H9 (cell line): Measurements from ENCODE around the gene IWS1. TPM values are rescaled to one million over a fixed set of nuclear protein-coding genes. Genes with fewer than 3 reads are reported as not detected.
A peak's percentile ranks its signal among the peaks of the same experiment; 100 is the strongest.

ENCODE experiments used
- DNase-seq: peaks from one replicate; pipeline ENCODE4 v3.0.0-alpha.2; 2017
- H2AFZ ChIP-seq: one replicate; pipeline ENCODE4 v1.6.1; 2013; ENCODE audit warnings: mild to moderate bottlenecking, low read length, control low read depth, moderate library complexity
- H2AK5ac ChIP-seq: 2 replicates; pipeline ENCODE4 v1.6.1; 2013; ENCODE audit warnings: low read length, control low read depth, mixed read lengths; ENCODE audit not compliant: insufficient read length
- H2BK120ac ChIP-seq: one replicate; pipeline ENCODE4 v1.6.1; 2013; ENCODE audit warnings: low read depth, mild to moderate bottlenecking, low read length, control low read depth, inconsistent platforms; ENCODE audit not compliant: poor library complexity, severe bottlenecking
- H2BK12ac ChIP-seq: 2 replicates; pipeline ENCODE4 v1.6.1; 2013; ENCODE audit warnings: low read length, control low read depth, mixed read lengths, low read depth; ENCODE audit not compliant: insufficient read length
- H2BK15ac ChIP-seq: 2 replicates; pipeline ENCODE4 v1.6.1; 2013; ENCODE audit warnings: low read depth, low read length, control low read depth
- H2BK20ac ChIP-seq: one replicate; pipeline ENCODE4 v1.6.1; 2013; ENCODE audit warnings: low read depth, mild to moderate bottlenecking, low read length, control low read depth, inconsistent platforms; ENCODE audit not compliant: poor library complexity, severe bottlenecking
- H2BK5ac ChIP-seq: 2 replicates; pipeline ENCODE4 v1.6.1; 2013; ENCODE audit warnings: low read length, control low read depth, mixed read lengths; ENCODE audit not compliant: insufficient read length
- H3K14ac ChIP-seq: 2 replicates; pipeline ENCODE4 v1.6.1; 2013; ENCODE audit warnings: low read length, control low read depth; ENCODE audit not compliant: insufficient read depth
- H3K18ac ChIP-seq: 2 replicates; pipeline ENCODE4 v1.6.1; 2013; ENCODE audit warnings: low read depth, mild to moderate bottlenecking, mixed read lengths, low read length, control low read depth; ENCODE audit not compliant: insufficient read length
- H3K23ac ChIP-seq: 2 replicates; pipeline ENCODE4 v1.6.1; 2013; ENCODE audit warnings: low read length, control low read depth, mixed read lengths, low read depth; ENCODE audit not compliant: insufficient read length
- H3K23me2 ChIP-seq: 2 replicates; pipeline ENCODE4 v1.6.1; 2013; ENCODE audit warnings: low read depth, mild to moderate bottlenecking, mixed read lengths, low read length, control low read depth; ENCODE audit not compliant: insufficient read length, poor library complexity, severe bottlenecking
- H3K27ac ChIP-seq: 2 replicates; pipeline ENCODE4 v1.5.1; 2013; ENCODE audit warnings: low read length, control low read depth, mixed read lengths, low read depth; ENCODE audit not compliant: insufficient read length
- H3K27me3 ChIP-seq: 2 replicates; pipeline ENCODE4 v1.6.1; 2013; ENCODE audit warnings: low read length, control low read depth, inconsistent platforms; ENCODE audit not compliant: insufficient read depth
- H3K4ac ChIP-seq: 2 replicates; pipeline ENCODE4 v1.6.1; 2013; ENCODE audit warnings: low read depth, mild to moderate bottlenecking, control low read depth, inconsistent platforms, low read length, moderate library complexity
- H3K4me1 ChIP-seq: 2 replicates; pipeline ENCODE4 v1.6.1; 2013; ENCODE audit warnings: low read length, control low read depth, inconsistent platforms; ENCODE audit not compliant: insufficient read depth
- H3K4me2 ChIP-seq: 2 replicates; pipeline ENCODE4 v1.6.1; 2013; ENCODE audit warnings: low read length, control low read depth, mixed read lengths; ENCODE audit not compliant: insufficient read length, insufficient read depth
- H3K56ac ChIP-seq: 2 replicates; pipeline ENCODE4 v1.6.1; 2013; ENCODE audit warnings: low read depth, mild to moderate bottlenecking, mixed read lengths, low read length, control low read depth; ENCODE audit not compliant: insufficient read length
- H3K79me1 ChIP-seq: 2 replicates; pipeline ENCODE4 v1.6.1; 2013; ENCODE audit warnings: low read depth, mild to moderate bottlenecking, moderate library complexity, low read length, control low read depth, inconsistent platforms; ENCODE audit not compliant: insufficient read depth, poor library complexity, severe bottlenecking
- H3K79me2 ChIP-seq: 2 replicates; pipeline ENCODE4 v1.6.1; 2013; ENCODE audit warnings: low read length, control low read depth, inconsistent platforms; ENCODE audit not compliant: insufficient read depth
- H3K9ac ChIP-seq: 2 replicates; pipeline ENCODE4 v1.6.1; 2013; ENCODE audit warnings: low read length, control low read depth, mixed read lengths; ENCODE audit not compliant: insufficient read length; ENCODE audit errors: extremely low read depth
- H3K9me3 ChIP-seq: one replicate; pipeline ENCODE4 v1.6.1; 2013; ENCODE audit warnings: low read depth, low read length, inconsistent platforms; ENCODE audit not compliant: control insufficient read depth
- H3T11ph ChIP-seq: one replicate; pipeline ENCODE4 v1.6.1; 2013; ENCODE audit warnings: mild to moderate bottlenecking, low read length, control low read depth, inconsistent platforms
- H4K20me1 ChIP-seq: one replicate; pipeline ENCODE4 v1.6.1; 2013; ENCODE audit not compliant: control insufficient read depth, insufficient read length, insufficient read depth
- H4K5ac ChIP-seq: 2 replicates; pipeline ENCODE4 v1.6.1; 2013; ENCODE audit warnings: low read depth, mild to moderate bottlenecking, mixed read lengths, low read length, control low read depth; ENCODE audit not compliant: insufficient read length
- H4K8ac ChIP-seq: replicated peaks from 2 replicates; pipeline ENCODE4 v1.6.1; 2013; ENCODE audit warnings: low read length, control low read depth, mixed read lengths, low read depth; ENCODE audit not compliant: insufficient read length
- H4K91ac ChIP-seq: 2 replicates; pipeline ENCODE4 v1.6.1; 2013; ENCODE audit warnings: low read depth, mild to moderate bottlenecking, moderate library complexity, mixed read lengths, low read length, control low read depth; ENCODE audit not compliant: insufficient read length
- H3K27ac Mint-ChIP-seq, 3 experiments: 2 replicates in 2 of 3; 3 replicates in 1 of 3; pipeline ENCODE4 v1.8.0; 2020 to 2021; ENCODE audit warnings: mixed read lengths in 3 of 3, mild to moderate bottlenecking in 1 of 3, moderate library complexity in 1 of 3
- H3K27me3 Mint-ChIP-seq: 2 replicates; pipeline ENCODE4 v1.8.0; 2021; ENCODE audit warnings: low read depth, mild to moderate bottlenecking, moderate library complexity, mixed read lengths
- H3K36me3 Mint-ChIP-seq, 3 experiments: 2 replicates in 2 of 3; 3 replicates in 1 of 3; pipeline ENCODE4 v1.8.0; 2020 to 2021; ENCODE audit warnings: low read depth in 3 of 3, mixed read lengths in 3 of 3; ENCODE audit not compliant: insufficient read depth in 1 of 3
- H3K4me1 Mint-ChIP-seq, 2 experiments: 2 replicates each; pipeline ENCODE4 v1.8.0; 2020; ENCODE audit warnings: mixed read lengths in 2 of 2
- H3K4me3 Mint-ChIP-seq, 2 experiments: 2 replicates in 1 of 2; 3 replicates in 1 of 2; pipeline ENCODE4 v1.8.0; 2020 to 2021; ENCODE audit warnings: mild to moderate bottlenecking in 2 of 2, mixed read lengths in 2 of 2, moderate library complexity in 1 of 2
- H3K9me3 Mint-ChIP-seq, 2 experiments: 2 replicates in 1 of 2; 3 replicates in 1 of 2; pipeline ENCODE4 v1.8.0; 2020; ENCODE audit warnings: mild to moderate bottlenecking in 2 of 2, mixed read lengths in 2 of 2, moderate library complexity in 1 of 2
- CTCF ChIP-seq: fragments of 200-600 bp; sonication (generic); conservative IDR thresholded peaks from 3 replicates; pipeline ENCODE4 v1.8.0; 2021; ENCODE audit warnings: antibody characterized with exemption, mild to moderate bottlenecking
- WGBS: extraction: QIAGEN DNeasy Blood & Tissue Kit; methylation state at CpG from one replicate; pipeline ENCODE4 v1.1.7; 2013; ENCODE audit warnings: missing lambda C conversion rate, low lambda C conversion rate, mixed read lengths; ENCODE audit not compliant: insufficient read length; ENCODE audit errors: extremely low coverage; 5-methylcytosine and 5-hydroxymethylcytosine counted together
- total RNA-seq: library from RNA; stranded (reverse); gene quantifications from 2 replicates; pipeline ENCODE4 v1.2.1, GENCODE V29; 2021

Gene IWS1
- total RNA-seq, 1 experiment from 2014 or later: 66.2 TPM

GRCh38 chr2:127512362-127512761 is 13.9 kb downstream of the IWS1 start:
- Mint-ChIP-seq H3K36me3 (peaks cover 2 to 33% (median 21%) of the 10 kb centered on the region in 3 experiments; a peak in 6 of 7 replicates), H3K27me3 (no peaks in the 10 kb centered on the region), H3K4me1 (peaks cover 35 to 36% of the 10 kb centered on the region in 2 experiments), H3K27ac (peak overlapping the region in 1 of 3 experiments; percentile 15; a peak in 1 of 7 replicates), H3K4me3 (no peak overlapping the region), H3K9me3 (no peaks in the 10 kb centered on the region)
- TF ChIP-seq CTCF: no peak
- no peaks in the 10 kb centered on the region for H3K4me1 ChIP-seq
- no peak overlapping the region for H2BK120ac ChIP-seq
- H3K79me2 ChIP-seq: peaks cover 48% of the 10 kb centered on the region
- H3K23me2 ChIP-seq: no peaks in the 10 kb centered on the region
- H3K18ac ChIP-seq: no peak overlapping the region
- no peak overlapping the region for H4K5ac ChIP-seq
- no peak overlapping the region for H4K91ac ChIP-seq
- no peak overlapping the region for H2BK12ac ChIP-seq
- H3K56ac ChIP-seq: no peak overlapping the region
- no peak overlapping the region for H3K23ac ChIP-seq
- no peaks in the 10 kb centered on the region for H3K9me3 ChIP-seq
- no peaks in the 10 kb centered on the region for H3K27me3 ChIP-seq
- no peak overlapping the region for H3K14ac ChIP-seq
- H4K20me1 ChIP-seq: no peaks in the 10 kb centered on the region
- H3T11ph ChIP-seq: no peak overlapping the region
- no peak overlapping the region for H3K9ac ChIP-seq
- no peak overlapping the region for H2AFZ ChIP-seq
- DNase-seq: no peak
- no peak overlapping the region for H2BK20ac ChIP-seq
- no peak overlapping the region for H2AK5ac ChIP-seq
- H3K27ac ChIP-seq: no peak overlapping the region
- peaks cover 25% of the 10 kb centered on the region for H3K79me1 ChIP-seq
- H2BK15ac ChIP-seq: no peak overlapping the region
- no CpG with 5 or more reads among the region's 4 CpGs for WGBS
- no peak overlapping the region for H2BK5ac ChIP-seq
- H3K4me2 ChIP-seq: no peak overlapping the region
- H4K8ac ChIP-seq: no peak overlapping the region
- no peak overlapping the region for H3K4ac ChIP-seq
